NCI-H2171 (cell line): ENCODE results near the gene DOP1A.
A peak's percentile ranks its signal among the peaks of the same experiment; 100 is the strongest.

Experiments used
- DNase-seq: peaks from one replicate; lab custom pipeline; 2025; lab: John Stamatoyannopoulos, UW

DOP1A gene

GRCh38 chr6:83067448-83068439 is at the start of gene DOP1A:
DOP1A (plus strand) TSS chr6:83067671; CDS start chr6:83096978, 29,307 bp downstream.
- peak; percentile 94 for DNase-seq

- DNase-seq, result no peak
These were observed 47.7 kb upstream of the DOP1A start for GRCh38 chr6:83019741-83020140.

GRCh38 chr6:83031689-83032088 is 35.8 kb upstream of the DOP1A start:
- no peak for DNase-seq

- no peak for DNase-seq
These were observed 29.2 kb upstream of the DOP1A start for GRCh38 chr6:83038246-83038645.

- DNase-seq, result no peak
These were observed 24.9 kb upstream of the DOP1A start for GRCh38 chr6:83042467-83043053.

GRCh38 chr6:83044091-83044768 is 23.2 kb upstream of the DOP1A start:
- DNase-seq, result no peak

GRCh38 chr6:83047065-83047754 is 20.3 kb upstream of the DOP1A start:
- DNase-seq, result no peak

GRCh38 chr6:83051377-83052172 is 15.9 kb upstream of the DOP1A start:
- DNase-seq, result no peak

GRCh38 chr6:83053678-83054077 is 13.8 kb upstream of the DOP1A start:
- DNase-seq, result no peak

- DNase-seq, result peak; percentile 4
These were observed 12.0 kb upstream of the DOP1A start for GRCh38 chr6:83055366-83055964.

GRCh38 chr6:83057705-83058321 is 9.7 kb upstream of the DOP1A start:
- peak; percentile 21 for DNase-seq

GRCh38 chr6:83061190-83061589 is 6.3 kb upstream of the DOP1A start:
- no peak for DNase-seq

- DNase-seq, result no peak
These were observed 5.2 kb upstream of the DOP1A start for GRCh38 chr6:83062225-83062624.

GRCh38 chr6:83065511-83066192 is 1.8 kb upstream of the DOP1A start, which contains the start of gene UBE3D:
UBE3D (minus strand) TSS chr6:83065841; CDS start chr6:83065718, 123 bp downstream.
- DNase-seq, result peak; percentile 80

- DNase-seq, result no peak
These were observed 1.1 kb downstream of the DOP1A start for GRCh38 chr6:83068616-83069015.

- no peak for DNase-seq
These were observed 2.2 kb downstream of the DOP1A start for GRCh38 chr6:83069633-83070032.

GRCh38 chr6:83071023-83071422 is 3.6 kb downstream of the DOP1A start:
- DNase-seq, result no peak

- no peak for DNase-seq
These were observed 4.2 kb downstream of the DOP1A start for GRCh38 chr6:83071707-83072106.

- no peak for DNase-seq
These were observed 5.3 kb downstream of the DOP1A start for GRCh38 chr6:83072726-83073125.

- DNase-seq, result no peak
These were observed 6.1 kb downstream of the DOP1A start for GRCh38 chr6:83073615-83074014.
